Coronary artery (tissue), 2 donors: Measurements from ENCODE around the gene SLC25A25.

Source experiments
- DNase-seq: peaks from one replicate; pipeline ENCODE4 v3.0.0-alpha.2; 2017; ENCODE audit warnings: low spot score
- H3K27ac ChIP-seq, 2 donors: fragments of 200-600 bp; sonication (generic); one replicate each; pipeline ENCODE4 v1.5.1; 2016 to 2019
- H3K4me3 ChIP-seq: fragments of 200-600 bp; sonication (generic); 2 replicates; pipeline ENCODE4 v1.5.1; 2016; ENCODE audit warnings: mild to moderate bottlenecking, moderate library complexity
- TF ChIP-seq, protein P1 (sequence below): fragments of 200-600 bp; sonication (generic); IDR thresholded peaks from one replicate; pipeline ENCODE4 v1.5.1; 2019; ENCODE audit warnings: antibody characterized with exemption

Gene SLC25A25

DNA sequence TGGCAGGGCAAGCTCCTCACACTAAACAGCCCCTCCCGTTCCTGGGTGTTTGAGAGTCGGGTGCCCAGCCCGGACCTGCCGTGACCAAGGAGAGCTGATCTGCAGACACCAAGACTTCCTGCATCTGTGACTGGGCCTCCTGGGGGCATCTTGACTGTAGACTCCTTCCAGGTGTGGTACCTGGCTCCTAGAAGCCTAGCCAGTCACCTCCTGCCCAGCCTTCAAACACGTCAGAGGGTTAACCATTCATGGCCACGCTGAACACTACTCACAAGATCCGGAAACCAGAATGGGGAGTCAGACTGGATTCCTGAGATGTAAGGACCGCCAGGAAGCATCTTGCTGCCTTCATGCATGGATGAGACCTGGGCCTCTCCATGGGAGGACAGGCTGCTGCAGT is 77.5 kb downstream of the SLC25A25 start:
- no peak overlapping the region for H3K4me3 ChIP-seq
- H3K27ac ChIP-seq: no peak overlapping the region
- no peak for DNase-seq
- TF ChIP-seq, protein P1, sequence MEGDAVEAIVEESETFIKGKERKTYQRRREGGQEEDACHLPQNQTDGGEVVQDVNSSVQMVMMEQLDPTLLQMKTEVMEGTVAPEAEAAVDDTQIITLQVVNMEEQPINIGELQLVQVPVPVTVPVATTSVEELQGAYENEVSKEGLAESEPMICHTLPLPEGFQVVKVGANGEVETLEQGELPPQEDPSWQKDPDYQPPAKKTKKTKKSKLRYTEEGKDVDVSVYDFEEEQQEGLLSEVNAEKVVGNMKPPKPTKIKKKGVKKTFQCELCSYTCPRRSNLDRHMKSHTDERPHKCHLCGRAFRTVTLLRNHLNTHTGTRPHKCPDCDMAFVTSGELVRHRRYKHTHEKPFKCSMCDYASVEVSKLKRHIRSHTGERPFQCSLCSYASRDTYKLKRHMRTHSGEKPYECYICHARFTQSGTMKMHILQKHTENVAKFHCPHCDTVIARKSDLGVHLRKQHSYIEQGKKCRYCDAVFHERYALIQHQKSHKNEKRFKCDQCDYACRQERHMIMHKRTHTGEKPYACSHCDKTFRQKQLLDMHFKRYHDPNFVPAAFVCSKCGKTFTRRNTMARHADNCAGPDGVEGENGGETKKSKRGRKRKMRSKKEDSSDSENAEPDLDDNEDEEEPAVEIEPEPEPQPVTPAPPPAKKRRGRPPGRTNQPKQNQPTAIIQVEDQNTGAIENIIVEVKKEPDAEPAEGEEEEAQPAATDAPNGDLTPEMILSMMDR: no peak

DNA sequence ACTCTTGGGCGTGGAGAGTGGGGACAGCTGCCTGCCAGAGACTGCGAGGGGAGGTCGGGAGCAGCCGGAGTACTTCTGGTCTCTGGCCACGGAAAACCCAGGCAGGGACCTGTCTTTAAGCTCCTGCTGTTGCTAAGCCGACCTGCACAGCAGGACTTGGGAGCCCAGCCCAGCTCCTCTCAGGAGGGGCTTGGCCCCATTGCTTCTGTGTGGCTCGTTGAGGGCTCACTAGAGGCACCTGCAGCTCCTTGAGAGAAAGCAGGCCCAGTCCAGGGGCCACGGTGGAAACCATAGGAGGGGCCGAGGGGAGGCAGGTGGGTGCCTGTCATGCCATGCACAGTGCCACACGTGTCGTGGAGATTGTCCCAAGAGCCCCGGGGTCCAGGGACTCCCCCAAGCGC is 77.9 kb downstream of the SLC25A25 start:
- no peak for DNase-seq
- no peak overlapping the region for H3K27ac ChIP-seq
- no peak overlapping the region for H3K4me3 ChIP-seq
- TF ChIP-seq, protein P1: no peak

DNA sequence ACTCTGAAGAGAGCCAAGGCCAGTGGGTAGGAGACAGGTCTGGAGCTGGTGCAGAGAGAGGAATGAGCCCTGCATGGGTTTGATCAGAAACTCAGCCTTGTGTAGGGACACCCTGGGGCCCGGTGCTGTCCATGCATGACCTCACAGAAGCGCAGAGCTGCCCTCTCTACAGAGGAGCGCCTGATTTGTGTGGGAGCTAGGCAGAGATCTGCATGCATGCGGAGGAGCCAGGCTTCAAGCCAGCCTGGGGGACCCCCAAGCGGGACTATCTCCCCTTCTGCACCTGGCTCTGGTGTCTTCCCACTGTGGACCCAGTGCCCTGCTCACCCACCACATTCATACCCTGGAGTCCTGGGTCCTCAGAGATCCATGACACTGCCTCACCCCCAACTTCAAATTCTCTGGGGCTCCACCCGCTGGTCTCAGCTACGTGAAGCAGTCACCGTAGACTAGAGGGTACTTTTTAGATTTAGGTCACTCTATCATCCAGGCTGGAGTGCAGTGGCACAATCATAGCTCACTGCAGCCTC is 78.6 kb downstream of the SLC25A25 start:
- H3K4me3 ChIP-seq: no peak overlapping the region
- TF ChIP-seq, protein P1: no peak
- H3K27ac ChIP-seq: no peak overlapping the region
- DNase-seq: no peak

DNA sequence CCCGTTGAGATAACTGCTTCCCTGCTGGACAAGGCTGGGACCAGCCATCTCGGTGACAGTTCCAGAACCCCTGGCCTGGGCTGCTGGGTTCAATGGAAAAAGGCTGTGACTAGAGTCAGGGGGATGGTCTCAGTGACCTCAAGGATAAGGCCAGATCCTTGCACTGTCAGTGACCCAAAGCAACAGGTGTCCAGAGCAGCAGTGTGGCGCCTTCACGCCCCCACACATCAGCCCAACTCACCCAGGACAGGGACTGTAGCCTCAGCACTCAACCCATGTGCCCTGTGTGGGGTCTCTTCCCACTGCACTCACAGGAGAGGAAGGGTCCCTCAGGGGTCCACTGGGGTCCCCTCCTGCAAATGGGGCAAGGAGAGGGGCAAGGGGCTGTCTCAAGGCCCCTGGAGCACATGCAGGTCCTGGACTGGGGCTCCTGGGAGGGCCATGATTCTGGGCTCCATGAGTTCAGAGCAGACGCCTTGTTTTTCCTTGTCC is 80.5 kb downstream of the SLC25A25 start:
- Histone ChIP-seq H3K4me3 (no peak overlapping the region), H3K27ac (no peak overlapping the region)
- TF ChIP-seq, protein P1: no peak
- no peak for DNase-seq

DNA sequence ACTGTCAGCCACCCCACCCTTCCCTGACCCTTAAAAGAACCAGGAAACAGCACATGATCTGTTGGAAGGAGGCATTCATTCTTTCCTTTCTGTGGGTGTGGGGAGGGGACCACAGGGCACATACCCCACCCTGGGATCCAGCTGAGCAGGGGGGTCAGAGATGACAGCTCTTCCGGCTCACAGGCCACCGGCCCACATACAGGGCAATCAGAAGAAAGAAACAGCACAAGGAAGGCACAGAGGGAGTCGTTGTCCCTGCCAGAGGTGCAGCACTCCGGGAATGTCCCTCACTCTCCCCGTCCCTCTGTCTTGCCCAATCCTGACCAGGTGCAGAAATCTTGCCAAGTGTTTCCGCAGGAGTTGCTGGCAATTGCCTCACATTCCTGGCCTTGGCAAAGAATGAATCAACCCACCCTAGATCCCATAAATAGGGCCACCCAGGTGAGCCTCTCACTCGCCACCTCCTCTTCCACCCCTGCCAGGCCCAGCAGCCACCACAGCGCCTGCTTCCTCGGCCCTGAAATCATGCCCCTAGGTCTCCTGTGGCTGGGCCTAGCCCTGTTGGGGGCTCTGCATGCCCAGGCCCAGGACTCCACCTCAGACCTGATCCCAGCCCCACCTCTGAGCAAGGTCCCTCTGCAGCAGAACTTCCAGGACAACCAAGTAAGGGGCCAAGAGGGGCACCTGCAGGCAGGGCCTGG is 81.1 kb downstream of the SLC25A25 start, which contains the start of gene LCN2:
TSS of gene LCN2 (plus strand) at position 453 of the 701 bp plus-strand sequence. CDS start at position 526, 73 bp downstream.
- no peak within 1 kb of the TSS for H3K27ac ChIP-seq
- TF ChIP-seq, protein P1: no peak
- no peak within 1 kb of the TSS for H3K4me3 ChIP-seq
- DNase-seq: no peak

DNA sequence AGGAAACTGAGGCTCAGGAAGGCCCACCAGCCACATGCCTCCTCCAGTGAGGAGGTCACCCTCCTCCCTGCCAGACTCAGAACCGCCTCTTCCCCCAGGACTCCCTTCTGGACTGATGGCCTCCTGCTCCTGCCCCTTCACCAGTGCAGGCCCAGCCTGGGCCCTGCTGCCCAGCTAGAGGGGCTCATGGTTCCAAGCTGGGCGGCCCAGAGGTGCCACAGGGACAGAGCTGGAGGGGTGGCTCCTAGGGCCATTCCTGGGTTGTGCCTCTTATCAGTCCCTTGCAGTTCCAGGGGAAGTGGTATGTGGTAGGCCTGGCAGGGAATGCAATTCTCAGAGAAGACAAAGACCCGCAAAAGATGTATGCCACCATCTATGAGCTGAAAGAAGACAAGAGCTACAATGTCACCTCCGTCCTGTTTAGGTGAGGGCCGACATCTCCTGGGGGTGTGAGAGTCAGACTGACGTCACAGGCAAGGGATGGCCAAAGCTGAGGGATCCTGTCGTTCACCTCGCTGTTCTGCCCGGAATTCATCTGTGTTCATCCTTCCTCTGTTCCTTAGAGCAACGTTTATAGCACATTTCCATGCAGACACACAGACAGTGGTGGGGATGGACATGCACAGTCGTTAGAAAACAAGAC is 82.0 kb downstream of the SLC25A25 start:
- TF ChIP-seq, protein P1: no peak
- H3K27ac ChIP-seq: no peak overlapping the region
- H3K4me3 ChIP-seq: no peak overlapping the region
- DNase-seq: no peak
